GM12872 (cell line): ENCODE measurements around the gene LHFPL3.

Experiments
- CTCF ChIP-seq: IDR thresholded peaks from 3 replicates; pipeline ENCODE4 v1.5.1; 2011; ENCODE audit warnings: low read depth, mild to moderate bottlenecking, low read length, moderate library complexity; ENCODE audit not compliant: insufficient read depth

The LHFPL3 gene

GRCh38 chr7:104772405-104773345, 444.3 kb downstream of the LHFPL3 start:
- 0 out of 3 replicates have a peak, but pooled peaks have one; percentile 10 for TF ChIP-seq CTCF

- no peak for TF ChIP-seq CTCF
These were observed 445.4 kb downstream of the LHFPL3 start for GRCh38 chr7:104773796-104774195.

- TF ChIP-seq CTCF: no peak
These were observed 447.1 kb downstream of the LHFPL3 start for GRCh38 chr7:104775531-104775930.

GRCh38 chr7:104777301-104777800, 448.9 kb downstream of the LHFPL3 start:
- TF ChIP-seq CTCF: no peak

- no peak for TF ChIP-seq CTCF
These were observed 451.5 kb downstream of the LHFPL3 start for GRCh38 chr7:104779888-104780287.

- TF ChIP-seq CTCF: no peak
These were observed 456.3 kb downstream of the LHFPL3 start for GRCh38 chr7:104784686-104785085.

GRCh38 chr7:104789780-104790179, 461.4 kb downstream of the LHFPL3 start:
- no peak for TF ChIP-seq CTCF
